ENCODE results near the gene ZDHHC14. TPM values are rescaled to one million over a fixed set of nuclear protein-coding genes. Genes with fewer than 3 reads are reported as not detected.

ZDHHC14 gene
- total and polyA plus RNA-seq, 7 donors = 2.4 to 12.6 (median 9.6) TPM

GRCh38 chr6:157453131-157453530 is 72.1 kb downstream of the ZDHHC14 start:
- Histone ChIP-seq H3K4me1 (no peaks in the 10 kb centered on the region), H3K4me3 (no peak overlapping the region), H3K36me3 (no peaks in the 10 kb centered on the region), H3K9me3 (no peaks in the 10 kb centered on the region), H3K27me3 (no peaks in the 10 kb centered on the region), H3K27ac (no peak overlapping the region)
- intact Hi-C loops (cut with DNase I) = no loop called here
- TF ChIP-seq CTCF (IDR thresholded peaks at IDR 0.05) = no peak
- DNase-seq = no peak
- 86 to 96% methylated on average over 4 of the region's 4 CpGs for WGBS, 2 donors

- intact Hi-C loops (cut with DNase I) = no loop called here
- no peaks in the 10 kb centered on the region for H3K4me1 ChIP-seq
- H3K27ac ChIP-seq = no peak overlapping the region
- no peaks in the 10 kb centered on the region for H3K36me3 ChIP-seq
- TF ChIP-seq EP300 (IDR thresholded peaks at IDR 0.05) = no peak
- TF ChIP-seq CTCF (IDR thresholded peaks at IDR 0.05) = no peak
- no peak for TF ChIP-seq POLR2A (IDR thresholded peaks at IDR 0.05)
- TF ChIP-seq POLR2AphosphoS5 (IDR thresholded peaks at IDR 0.05) = no peak
- no peaks in the 10 kb centered on the region for H3K9me3 ChIP-seq
- DNase-seq = no peak
- no peak overlapping the region for H3K4me3 ChIP-seq
- no peaks in the 10 kb centered on the region for H3K27me3 ChIP-seq
These were observed 73.0 kb downstream of the ZDHHC14 start for GRCh38 chr6:157453978-157454377.

GRCh38 chr6:157454762-157455714 is 74.0 kb downstream of the ZDHHC14 start:
- Histone ChIP-seq H3K9me3 (no peaks in the 10 kb centered on the region), H3K27me3 (no peaks in the 10 kb centered on the region), H3K4me1 (no peaks in the 10 kb centered on the region), H3K4me3 (no peak overlapping the region), H3K27ac (no peak overlapping the region), H3K36me3 (no peaks in the 10 kb centered on the region)
- intact Hi-C loops (cut with DNase I) = no loop called here
- 90 to 91% methylated on average over 14 of the region's 14 CpGs for WGBS, 2 donors
- TF ChIP-seq CTCF (IDR thresholded peaks at IDR 0.05) (no peak), POLR2AphosphoS5 (IDR thresholded peaks at IDR 0.05) (no peak), POLR2A (IDR thresholded peaks at IDR 0.05) (no peak)
- no peak for DNase-seq

GRCh38 chr6:157455731-157456523 is 74.9 kb downstream of the ZDHHC14 start:
- 84 to 88% methylated on average over 25 of the region's 25 CpGs for WGBS, 2 donors
- Histone ChIP-seq H3K27ac (no peak overlapping the region), H3K9me3 (no peaks in the 10 kb centered on the region), H3K36me3 (no peaks in the 10 kb centered on the region), H3K4me1 (peaks cover 0 to 3% (median 0%) of the 10 kb centered on the region in 4 donors), H3K27me3 (no peaks in the 10 kb centered on the region), H3K4me3 (no peak overlapping the region)
- intact Hi-C loops (cut with DNase I) = no loop called here
- TF ChIP-seq EP300 (IDR thresholded peaks at IDR 0.05) (no peak), POLR2AphosphoS5 (IDR thresholded peaks at IDR 0.05) (no peak), POLR2A (IDR thresholded peaks at IDR 0.05) (no peak), CTCF (IDR thresholded peaks at IDR 0.05) (no peak)
- no peak for DNase-seq
